ENCODE data around the gene CLNK.
A peak's percentile ranks its signal among the peaks of the same experiment; 100 is the strongest.
"Not testable (repeated sequence)": the region's sequence is repeated elsewhere in the genome, so short reads cannot be mapped to it uniquely, and the experiment has no call there.

Gene CLNK

GRCh38 chr4:10577018-10577417, 107.5 kb downstream of the CLNK start:
- no peak for DNase-seq (ENCODE audit: low read depth, low spot score)

- no peak for DNase-seq (ENCODE audit: low read depth, low spot score)
These were observed 108.3 kb downstream of the CLNK start for GRCh38 chr4:10576236-10576635.

GRCh38 chr4:10575414-10575813, 109.2 kb downstream of the CLNK start:
- no peak for DNase-seq (ENCODE audit: low read depth, low spot score)

- DNase-seq (ENCODE audit: low read depth, low spot score): not testable (repeated sequence)
These were observed 110.0 kb downstream of the CLNK start for GRCh38 chr4:10574553-10574952.

GRCh38 chr4:10571909-10572308, 112.7 kb downstream of the CLNK start:
- DNase-seq (ENCODE audit: low read depth, low spot score): no peak

GRCh38 chr4:10569491-10569890, 115.1 kb downstream of the CLNK start:
- no peak for DNase-seq (ENCODE audit: low read depth, low spot score)

- no peak for DNase-seq (ENCODE audit: low read depth, low spot score)
These were observed 116.8 kb downstream of the CLNK start for GRCh38 chr4:10567766-10568165.

GRCh38 chr4:10565166-10565780, 119.3 kb downstream of the CLNK start:
- no peak for DNase-seq (ENCODE audit: low read depth, low spot score)

- DNase-seq (ENCODE audit: low read depth, low spot score): peak; percentile 18
These were observed 129.9 kb downstream of the CLNK start for GRCh38 chr4:10554694-10555093.

- DNase-seq (ENCODE audit: low read depth, low spot score): no peak
These were observed 130.4 kb downstream of the CLNK start for GRCh38 chr4:10554121-10554520.

GRCh38 chr4:10552591-10553280, 131.8 kb downstream of the CLNK start:
- DNase-seq (ENCODE audit: low read depth, low spot score): no peak

- no peak for DNase-seq (ENCODE audit: low read depth, low spot score)
These were observed 148.7 kb downstream of the CLNK start for GRCh38 chr4:10535912-10536311.

- no peak for DNase-seq (ENCODE audit: low read depth, low spot score)
These were observed 149.7 kb downstream of the CLNK start for GRCh38 chr4:10534820-10535219.

- no peak for DNase-seq (ENCODE audit: low read depth, low spot score)
These were observed 152.4 kb downstream of the CLNK start for GRCh38 chr4:10532155-10532554.

- DNase-seq (ENCODE audit: low read depth, low spot score): no peak
These were observed 154.3 kb downstream of the CLNK start for GRCh38 chr4:10530137-10530786.

- DNase-seq (ENCODE audit: low read depth, low spot score): no peak
These were observed 155.1 kb downstream of the CLNK start for GRCh38 chr4:10529291-10530136.

GRCh38 chr4:10527438-10527837, 157.1 kb downstream of the CLNK start:
- no peak for DNase-seq (ENCODE audit: low read depth, low spot score)

- no peak for DNase-seq (ENCODE audit: low read depth, low spot score)
These were observed 157.9 kb downstream of the CLNK start for GRCh38 chr4:10526429-10527222.

- no peak for DNase-seq (ENCODE audit: low read depth, low spot score)
These were observed 160.3 kb downstream of the CLNK start for GRCh38 chr4:10524196-10524833.

GRCh38 chr4:10521424-10521823, 163.1 kb downstream of the CLNK start:
- DNase-seq (ENCODE audit: low read depth, low spot score): no peak

GRCh38 chr4:10509733-10510132, 174.8 kb downstream of the CLNK start:
- DNase-seq (ENCODE audit: low read depth, low spot score): no peak

Data from brain pericyte (primary cell).